Immature natural killer cell (primary cell): ENCODE measurements around the gene BRD2. TPM values are rescaled to one million over a fixed set of nuclear protein-coding genes. Genes with fewer than 3 reads are reported as not detected.

Experiments used
- DNase-seq, 3 donors: peaks; one replicate each; pipeline ENCODE4 v3.0.0; 2022; ENCODE audit warnings: mixed read lengths in 1 of 3
- H3K27ac Mint-ChIP-seq, 6 donors: one replicate each; pipeline ENCODE4 v1.8.0; 2020; ENCODE audit warnings: mixed read lengths in 6 of 6, mild to moderate bottlenecking in 5 of 6, inconsistent platforms in 4 of 6, moderate library complexity in 3 of 6
- H3K27me3 Mint-ChIP-seq, 3 donors: one replicate each; pipeline ENCODE4 v1.8.0; 2020 to 2021; ENCODE audit warnings: low read depth in 3 of 3, mild to moderate bottlenecking in 3 of 3, mixed read lengths in 3 of 3, moderate library complexity in 3 of 3, inconsistent platforms in 1 of 3
- H3K36me3 Mint-ChIP-seq, 3 donors: one replicate each; pipeline ENCODE4 v1.8.0; 2020; ENCODE audit warnings: mixed read lengths in 3 of 3, inconsistent platforms in 2 of 3, mild to moderate bottlenecking in 2 of 3
- H3K4me1 Mint-ChIP-seq, 2 donors: one replicate each; pipeline ENCODE4 v1.8.0; 2020; ENCODE audit warnings: inconsistent platforms in 2 of 2, mild to moderate bottlenecking in 2 of 2, mixed read lengths in 2 of 2, moderate library complexity in 1 of 2
- H3K4me3 Mint-ChIP-seq, 5 donors: one replicate each; pipeline ENCODE4 v1.8.0; 2020; ENCODE audit warnings: mild to moderate bottlenecking in 5 of 5, mixed read lengths in 5 of 5, inconsistent platforms in 3 of 5, moderate library complexity in 3 of 5
- H3K9me3 Mint-ChIP-seq, 6 donors: one replicate each; pipeline ENCODE4 v1.8.0; 2020; ENCODE audit warnings: mild to moderate bottlenecking in 6 of 6, mixed read lengths in 6 of 6, inconsistent platforms in 4 of 6, moderate library complexity in 3 of 6
- polyA plus RNA-seq, 3 donors: library from polyadenylated mRNA; unstranded; fragments of 300-500 nt; fragmentation: Illumina TruSeq; gene quantifications; one replicate each; pipeline ENCODE4 v1.2.3, GENCODE V29; 2021

Gene BRD2
- polyA plus RNA-seq: 100 to 1,000 TPM in 1 of 3 donors, 10 to 100 TPM in 2; 29.8 to 119 (median 31.5) TPM

DNA sequence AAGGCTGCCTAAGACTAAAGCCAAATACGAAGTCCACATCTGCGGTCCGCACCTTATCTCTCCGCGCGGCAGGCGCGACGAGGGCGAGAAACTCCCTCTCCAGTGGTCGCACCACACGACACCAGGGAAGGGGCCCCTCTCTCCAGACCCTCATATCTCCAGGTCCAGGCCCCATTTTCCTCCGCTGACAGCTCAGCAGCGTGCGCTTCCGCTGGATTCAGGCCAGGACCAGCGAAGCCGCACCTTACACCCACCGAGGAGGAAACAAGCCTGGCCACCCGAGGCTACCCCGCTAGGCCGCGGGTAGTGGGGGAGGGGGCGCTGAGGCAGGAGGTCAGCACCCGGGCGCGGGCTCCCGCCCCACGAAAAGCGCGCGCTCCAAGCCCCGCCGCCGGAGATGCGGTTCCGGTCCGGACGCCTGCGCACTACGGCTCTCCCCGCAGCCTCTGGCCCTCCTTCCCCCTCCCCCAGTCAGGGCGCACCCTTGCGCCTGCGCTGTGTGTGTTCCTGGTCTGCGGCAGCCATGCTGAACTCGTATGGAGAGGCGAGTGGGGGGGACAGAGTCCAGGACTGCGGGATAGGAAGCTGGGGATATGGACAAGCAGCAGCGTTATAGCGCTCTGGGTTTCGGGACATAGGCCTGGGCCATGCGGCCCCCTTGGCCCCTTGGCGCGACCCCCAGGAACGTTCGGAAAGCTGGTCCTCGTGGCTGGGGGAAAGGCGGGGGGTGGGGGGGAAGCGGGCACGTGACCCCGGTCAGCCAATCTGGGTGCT lies at the start of gene BRD2:
BRD2 (plus strand) TSS at position 502 of the 774 bp plus-strand sequence. CDS start 4,305 bp downstream, outside the sequence.
- Mint-ChIP-seq H3K4me3 (peak within 1 kb of the TSS; percentile 92 to 99 (median 94)), H3K4me1 (peaks cover 47 to 57% of the 10 kb centered on the region in 2 donors)

DNA sequence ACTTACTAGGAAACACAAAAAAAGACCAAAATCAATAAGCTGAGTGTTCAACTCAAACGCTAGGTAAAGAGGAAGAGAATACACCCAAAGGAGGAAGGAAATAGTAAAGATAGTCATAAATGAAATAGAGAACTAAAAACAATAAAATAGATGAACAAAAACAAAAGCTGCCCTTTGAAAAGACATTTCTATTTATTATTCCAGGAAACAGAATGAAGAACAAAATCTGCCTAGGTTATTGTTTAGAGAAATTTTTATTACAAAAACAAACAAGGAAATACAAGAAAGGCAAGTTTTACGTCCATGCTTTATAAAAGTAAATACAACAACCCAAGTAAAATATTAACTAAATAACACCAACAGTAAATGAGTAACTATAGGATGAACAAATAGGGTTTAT lies 47.7 kb upstream of the BRD2 start:
- no peak overlapping the region for H3K27ac Mint-ChIP-seq
- H3K4me1 Mint-ChIP-seq: no peaks in the 10 kb centered on the region
- no peaks in the 10 kb centered on the region for H3K9me3 Mint-ChIP-seq
- H3K4me3 Mint-ChIP-seq: no peak overlapping the region
- H3K27me3 Mint-ChIP-seq: peaks cover 0 to 4% (median 3%) of the 10 kb centered on the region in 3 donors
- no peak for DNase-seq
- H3K36me3 Mint-ChIP-seq: no peaks in the 10 kb centered on the region

More for the DNA sequence above, at the start of gene BRD2:
- peak within 1 kb of the TSS; percentile 95 to 100 (median 96) for H3K27ac Mint-ChIP-seq
- DNase-seq: peak; percentile 99
- H3K9me3 Mint-ChIP-seq: peaks cover 0 to 2% (median 0%) of the 10 kb centered on the region in 6 donors
- H3K36me3 Mint-ChIP-seq: peaks cover 6 to 17% (median 14%) of the 10 kb centered on the region in 3 donors
- H3K27me3 Mint-ChIP-seq: peaks cover 44 to 53% (median 53%) of the 10 kb centered on the region in 3 donors

DNA sequence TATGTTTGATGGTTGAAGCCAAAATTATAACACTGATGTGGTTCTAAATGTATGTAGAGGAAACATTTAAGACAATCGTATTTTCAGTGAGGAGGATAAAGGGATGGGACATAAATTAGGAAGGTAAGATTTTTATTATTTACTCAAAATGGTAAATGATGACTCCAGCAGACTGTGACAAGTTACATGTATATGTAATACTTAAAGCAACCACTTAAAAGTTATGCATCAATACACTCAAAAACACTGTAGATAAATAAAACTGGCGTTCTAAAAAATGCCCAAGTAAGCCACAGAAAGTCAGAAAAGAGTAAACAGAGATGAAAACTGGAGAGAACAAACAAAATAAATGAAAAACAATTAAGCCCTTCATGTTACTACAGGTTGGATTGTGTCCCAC lies 46.3 kb upstream of the BRD2 start:
- no peaks in the 10 kb centered on the region for H3K9me3 Mint-ChIP-seq
- no peak for DNase-seq
- H3K4me3 Mint-ChIP-seq: no peak overlapping the region
- H3K27me3 Mint-ChIP-seq: peaks cover 3 to 5% (median 4%) of the 10 kb centered on the region in 3 donors
- no peak overlapping the region for H3K27ac Mint-ChIP-seq
- no peaks in the 10 kb centered on the region for H3K4me1 Mint-ChIP-seq
- no peaks in the 10 kb centered on the region for H3K36me3 Mint-ChIP-seq

DNA sequence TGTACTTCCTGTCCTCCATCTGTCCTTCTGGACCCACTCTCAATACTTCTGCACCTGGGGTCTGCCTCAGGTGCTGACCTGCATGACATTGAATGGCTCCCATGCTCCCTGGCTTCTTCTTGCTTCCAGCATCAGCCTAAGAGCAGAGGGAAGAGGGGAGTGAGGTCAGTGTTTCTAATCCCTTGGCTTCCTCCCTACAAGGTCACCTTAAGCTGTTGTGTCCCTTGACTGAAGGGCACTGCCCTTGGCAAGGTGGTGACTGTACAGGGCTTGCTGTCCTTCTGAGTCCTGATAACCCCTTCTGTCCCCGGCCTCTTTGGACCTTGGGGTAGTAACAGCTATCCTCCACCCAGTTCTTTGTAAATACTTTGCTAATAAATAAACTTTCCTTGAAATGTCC lies 37.2 kb upstream of the BRD2 start:
- no peak for DNase-seq
- Mint-ChIP-seq H3K4me1 (peaks cover 5 to 9% of the 10 kb centered on the region in 2 donors), H3K4me3 (no peak overlapping the region), H3K27ac (peak overlapping the region in 1 of 6 donors; percentile 20), H3K9me3 (no peaks in the 10 kb centered on the region), H3K36me3 (peaks cover 3 to 6% (median 4%) of the 10 kb centered on the region in 3 donors), H3K27me3 (peaks cover 0 to 6% (median 5%) of the 10 kb centered on the region in 3 donors)

DNA sequence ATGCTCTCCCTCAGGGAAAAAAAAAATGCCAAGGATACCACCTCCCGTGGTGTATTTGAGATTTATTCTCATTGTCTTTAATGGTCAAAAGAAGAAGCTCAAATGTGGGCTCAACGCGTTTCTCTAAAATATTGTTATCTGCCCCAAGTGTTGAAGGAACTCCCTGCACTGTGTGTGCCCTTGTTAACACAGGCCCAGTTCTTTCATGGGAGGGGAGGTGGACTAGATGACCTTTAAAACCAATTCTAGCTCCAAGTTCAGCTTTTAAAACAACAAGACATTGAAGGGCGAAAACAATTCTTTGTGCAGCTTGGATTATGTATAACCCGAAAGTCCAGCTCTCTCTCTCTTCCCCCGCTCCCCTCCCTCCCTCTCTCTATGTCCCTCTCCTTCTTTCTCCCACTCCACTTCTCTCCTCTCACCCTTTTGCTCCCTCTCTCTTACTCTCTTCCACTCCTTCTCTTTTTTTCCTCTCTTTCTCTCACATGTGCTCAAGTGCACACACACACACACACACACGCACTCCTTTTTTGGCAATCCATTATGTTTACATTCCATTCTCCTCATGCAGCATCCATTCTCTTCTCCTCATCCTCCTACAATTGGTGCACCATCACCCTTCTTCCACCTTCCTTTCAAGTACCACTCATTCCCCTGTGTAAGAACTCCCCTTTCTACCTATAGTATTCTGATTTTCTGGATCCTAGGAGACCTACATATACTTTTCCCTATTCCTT lies 36.1 kb upstream of the BRD2 start:
- Mint-ChIP-seq H3K36me3 (peaks cover 9 to 15% (median 13%) of the 10 kb centered on the region in 3 donors), H3K9me3 (no peaks in the 10 kb centered on the region), H3K27ac (peak overlapping the region in 1 of 6 donors; percentile 86), H3K27me3 (peaks cover 0 to 3% (median 0%) of the 10 kb centered on the region in 3 donors), H3K4me3 (no peak overlapping the region), H3K4me1 (peaks cover 5 to 9% of the 10 kb centered on the region in 2 donors)
- DNase-seq: no peak

DNA sequence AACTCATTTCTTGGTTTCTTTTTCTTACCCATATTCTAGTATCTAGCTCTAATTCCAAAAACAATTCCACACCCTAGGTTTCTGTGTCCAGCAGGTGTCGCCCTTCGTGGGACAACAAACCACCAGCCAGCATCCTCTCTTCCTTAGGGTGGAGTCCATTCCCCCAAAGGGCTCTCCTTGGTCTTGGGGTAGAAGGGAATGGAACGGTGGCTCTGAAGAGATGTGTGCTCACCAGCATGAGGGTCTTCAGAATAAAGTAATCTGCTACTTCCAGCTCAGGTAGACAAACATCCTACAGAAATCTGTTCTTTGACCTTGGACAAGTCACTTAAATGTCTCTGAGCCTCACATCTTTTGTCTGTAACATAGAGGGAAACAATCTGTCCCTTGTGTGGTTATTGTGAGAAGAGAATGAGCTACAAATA lies 34.7 kb upstream of the BRD2 start:
- H3K36me3 Mint-ChIP-seq: peaks cover 15 to 24% (median 22%) of the 10 kb centered on the region in 3 donors
- H3K27ac Mint-ChIP-seq: peak overlapping the region in 2 of 6 donors; percentile 2 to 6
- H3K9me3 Mint-ChIP-seq: no peaks in the 10 kb centered on the region
- no peak overlapping the region for H3K4me3 Mint-ChIP-seq
- peak; percentile 64 to 71 (median 70) for DNase-seq
- peaks cover 0 to 2% (median 0%) of the 10 kb centered on the region in 3 donors for H3K27me3 Mint-ChIP-seq
- peaks cover 5 to 9% of the 10 kb centered on the region in 2 donors for H3K4me1 Mint-ChIP-seq

DNA sequence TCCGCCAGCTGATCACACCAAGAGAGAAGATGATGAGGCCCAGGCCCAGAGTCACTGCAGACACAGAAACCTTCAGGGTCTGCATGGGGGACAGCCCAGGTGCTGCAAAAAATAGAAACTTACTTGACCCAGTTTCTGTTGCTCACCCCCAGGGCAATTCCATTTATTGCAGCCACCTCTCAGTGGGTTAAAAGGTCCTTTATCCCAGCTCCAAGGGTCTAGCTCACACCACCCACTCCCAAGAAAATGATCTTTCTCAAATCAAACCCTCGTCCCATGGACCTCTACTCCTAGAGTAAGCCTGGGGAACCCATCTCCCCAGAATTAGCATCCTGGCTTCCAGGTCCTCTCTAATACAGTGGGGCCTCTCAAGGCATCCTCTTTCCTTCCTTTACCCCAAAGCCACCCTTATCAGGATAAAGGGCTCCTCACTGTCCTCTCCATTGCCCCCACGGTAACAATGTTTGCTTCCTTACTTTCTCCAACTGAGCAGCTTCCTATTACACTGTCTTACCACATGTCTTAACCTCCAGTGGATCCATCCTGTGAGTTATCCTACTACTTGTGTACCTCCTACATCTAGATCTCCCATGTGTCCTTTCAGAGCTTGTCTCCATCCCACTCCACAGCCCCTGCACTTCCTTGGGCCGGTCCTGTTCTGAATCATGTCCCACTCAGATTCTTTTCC lies 32.7 kb upstream of the BRD2 start:
- H3K9me3 Mint-ChIP-seq: no peaks in the 10 kb centered on the region
- H3K4me1 Mint-ChIP-seq: peaks cover 15 to 25% of the 10 kb centered on the region in 2 donors
- H3K27ac Mint-ChIP-seq: peak overlapping the region in 2 of 6 donors; percentile 17 to 54
- H3K27me3 Mint-ChIP-seq: peaks cover 0 to 2% (median 0%) of the 10 kb centered on the region in 3 donors
- H3K36me3 Mint-ChIP-seq: peaks cover 15 to 24% (median 22%) of the 10 kb centered on the region in 3 donors
- no peak overlapping the region for H3K4me3 Mint-ChIP-seq
- no peak for DNase-seq

DNA sequence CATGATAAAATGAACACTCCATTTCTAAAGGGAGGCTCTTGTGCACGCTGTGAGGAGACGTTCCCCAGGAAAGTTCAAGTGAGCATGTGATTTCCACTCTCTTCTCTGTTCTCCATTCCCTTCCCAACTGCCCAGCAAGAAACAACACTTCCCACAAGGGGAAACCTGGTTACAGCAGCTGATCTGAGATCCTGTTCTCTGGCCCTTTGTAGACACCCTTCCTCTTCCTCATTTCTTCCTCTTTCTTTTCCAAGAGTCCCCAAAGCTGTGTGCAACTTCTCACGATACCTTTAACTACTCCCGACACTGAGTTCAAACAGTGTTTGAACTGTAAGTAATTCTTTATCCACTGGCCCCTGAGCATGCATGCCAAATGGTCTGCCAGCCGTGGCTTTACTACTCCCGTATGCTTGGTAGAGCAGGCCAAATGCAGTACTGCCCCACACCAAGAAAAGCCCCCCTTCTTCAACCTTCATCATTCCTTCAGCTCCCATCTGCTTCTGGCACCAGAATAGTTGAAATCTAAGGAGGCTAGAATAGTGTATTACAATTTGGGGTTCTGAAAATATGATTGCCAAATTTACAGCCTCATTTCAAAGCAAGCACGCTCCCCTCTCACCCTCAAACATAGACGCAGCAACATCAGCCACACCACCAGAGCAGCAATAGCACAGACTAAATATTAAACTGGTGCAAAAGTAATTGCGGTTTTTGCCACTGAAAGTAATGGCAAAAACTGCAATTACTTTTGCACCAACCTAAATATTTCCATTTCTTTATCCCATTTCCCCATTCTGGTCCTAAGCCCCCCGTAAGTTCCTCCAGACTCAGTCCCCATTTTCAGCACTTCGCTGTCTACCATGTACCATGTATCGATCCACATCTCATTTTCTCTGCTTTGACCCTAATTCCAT lies 31.9 kb upstream of the BRD2 start:
- H3K4me1 Mint-ChIP-seq: peaks cover 23 to 33% of the 10 kb centered on the region in 2 donors
- no peaks in the 10 kb centered on the region for H3K9me3 Mint-ChIP-seq
- H3K27me3 Mint-ChIP-seq: peaks cover 0 to 2% (median 0%) of the 10 kb centered on the region in 3 donors
- H3K4me3 Mint-ChIP-seq: no peak overlapping the region
- DNase-seq: no peak
- H3K36me3 Mint-ChIP-seq: peaks cover 15 to 24% (median 22%) of the 10 kb centered on the region in 3 donors
- H3K27ac Mint-ChIP-seq: peak overlapping the region in 1 of 6 donors; percentile 54

DNA sequence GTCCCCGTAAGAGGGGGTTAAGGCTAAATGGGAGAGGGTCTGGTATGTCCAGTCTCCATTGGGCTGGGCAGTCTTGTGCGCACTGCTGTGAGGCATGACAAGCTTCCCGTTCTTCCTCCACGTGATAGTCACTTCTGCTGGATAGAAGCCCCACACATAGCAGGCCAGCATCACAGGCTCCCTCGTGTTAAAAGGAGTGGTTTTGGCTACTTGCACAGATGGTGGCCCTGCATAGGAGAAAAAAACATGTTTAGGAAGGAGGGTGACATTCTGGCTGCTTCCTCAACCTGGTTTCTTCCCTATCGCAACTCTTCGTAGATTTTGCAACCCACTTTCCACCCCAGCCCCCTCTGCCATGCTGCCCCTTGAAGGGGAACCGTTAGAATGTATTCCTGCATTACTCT lies 31.2 kb upstream of the BRD2 start:
- Mint-ChIP-seq H3K36me3 (peaks cover 15 to 24% (median 22%) of the 10 kb centered on the region in 3 donors), H3K4me1 (peaks cover 30 to 41% of the 10 kb centered on the region in 2 donors), H3K9me3 (no peaks in the 10 kb centered on the region), H3K4me3 (no peak overlapping the region), H3K27ac (no peak overlapping the region), H3K27me3 (peaks cover 0 to 2% (median 0%) of the 10 kb centered on the region in 3 donors)
- no peak for DNase-seq

DNA sequence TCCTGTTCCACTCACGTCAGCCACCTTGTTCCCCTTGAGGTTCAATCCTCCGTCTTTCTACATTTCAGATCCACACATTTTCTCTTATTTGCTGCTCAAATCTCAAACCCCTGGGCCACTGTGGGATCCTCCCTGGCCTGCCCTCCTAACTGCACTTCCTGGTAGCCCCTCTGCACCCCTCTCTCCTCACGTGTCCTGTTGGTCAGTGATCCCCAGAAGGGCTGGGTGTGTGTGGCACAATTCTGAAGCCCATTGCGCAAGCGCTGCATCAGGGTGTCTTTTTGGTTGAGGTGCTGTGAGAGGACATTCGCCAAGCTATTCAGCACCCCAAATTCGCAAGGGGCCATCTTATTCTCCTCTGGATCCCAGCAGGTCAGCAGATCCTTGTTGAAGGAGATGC lies 29.9 kb upstream of the BRD2 start:
- Mint-ChIP-seq H3K4me3 (no peak overlapping the region), H3K9me3 (no peaks in the 10 kb centered on the region), H3K36me3 (peaks cover 15 to 24% (median 22%) of the 10 kb centered on the region in 3 donors), H3K27me3 (peaks cover 0 to 2% (median 0%) of the 10 kb centered on the region in 3 donors), H3K27ac (peak overlapping the region in 1 of 6 donors; percentile 38), H3K4me1 (peaks cover 40 to 50% of the 10 kb centered on the region in 2 donors)
- DNase-seq: no peak

DNA sequence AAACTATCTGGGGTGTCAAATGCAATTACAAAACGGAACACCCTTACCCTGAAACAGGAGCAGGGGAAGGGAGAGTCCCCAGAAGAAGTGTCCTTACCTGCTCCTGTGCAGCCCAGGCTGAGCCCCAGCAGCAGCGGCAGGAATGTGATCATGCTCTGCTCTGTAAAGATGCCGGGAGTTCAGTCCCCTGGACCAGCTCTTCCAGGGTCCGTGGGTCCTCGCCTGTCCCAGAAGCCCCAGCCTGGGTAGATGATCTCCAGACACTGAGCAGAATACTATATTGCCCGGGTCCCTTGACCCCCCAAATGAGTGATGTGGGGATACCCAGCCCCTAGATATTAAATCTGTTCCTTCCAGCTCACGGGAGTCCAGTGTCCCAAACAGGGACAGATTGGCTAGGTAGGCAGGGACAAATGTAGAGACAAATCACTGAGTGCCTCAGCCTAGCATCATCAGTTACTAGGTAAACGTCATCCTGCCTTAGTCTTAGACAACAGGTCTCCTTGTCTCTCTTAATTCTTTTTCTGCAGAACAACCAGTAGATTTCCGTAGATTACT lies 27.7 kb upstream of the BRD2 start, which contains the start of gene HLA-DMB:
HLA-DMB (minus strand) TSS at position 373 of the 558 bp plus-strand sequence; CDS start at position 152, 221 bp downstream.
- H3K27me3 Mint-ChIP-seq: peaks cover 0 to 10% (median 2%) of the 10 kb centered on the region in 3 donors
- H3K36me3 Mint-ChIP-seq: peaks cover 15 to 22% (median 18%) of the 10 kb centered on the region in 3 donors

DNA sequence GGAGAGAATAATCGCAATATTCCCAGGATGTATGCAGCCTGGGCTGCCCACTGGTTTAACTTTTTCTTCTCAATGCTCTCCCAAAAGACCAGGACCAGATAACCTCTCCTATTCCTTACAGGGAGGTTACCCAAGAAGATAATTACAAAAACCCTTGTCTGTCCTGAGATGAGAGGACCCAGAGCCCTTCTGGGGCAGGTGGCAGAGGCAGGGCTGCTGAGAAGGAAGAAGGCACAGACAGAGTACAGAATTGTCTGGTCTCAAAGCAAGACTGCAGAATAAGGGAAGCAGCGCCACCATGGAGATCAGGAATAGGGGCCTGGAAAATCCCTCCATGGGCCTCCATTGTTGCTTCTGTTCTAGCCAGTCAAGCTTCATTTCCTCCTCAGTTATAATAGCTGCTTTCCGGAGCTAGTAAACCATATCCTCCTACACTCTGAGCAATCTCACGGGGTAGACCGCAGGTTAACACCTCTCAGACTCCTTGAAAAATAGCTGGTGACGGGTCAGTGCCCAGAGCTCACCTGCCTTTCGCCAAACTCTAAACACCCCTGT lies 27.1 kb upstream of the BRD2 start:
- no peaks in the 10 kb centered on the region for H3K9me3 Mint-ChIP-seq
- H3K4me1 Mint-ChIP-seq: peaks cover 60 to 70% of the 10 kb centered on the region in 2 donors
- peak overlapping the region; percentile 89 to 97 (median 94) for H3K4me3 Mint-ChIP-seq
- H3K27ac Mint-ChIP-seq: peak overlapping the region; percentile 95 to 99 (median 98)
- peaks cover 0 to 8% (median 2%) of the 10 kb centered on the region in 3 donors for H3K27me3 Mint-ChIP-seq
- peak; percentile 72 to 75 (median 75) for DNase-seq
- H3K36me3 Mint-ChIP-seq: peaks cover 12 to 18% (median 17%) of the 10 kb centered on the region in 3 donors

More for the DNA sequence above, 27.7 kb upstream of the BRD2 start, which contains the start of gene HLA-DMB:
- H3K27ac Mint-ChIP-seq: peak within 1 kb of the TSS; percentile 95 to 99 (median 98)
- no peaks in the 10 kb centered on the region for H3K9me3 Mint-ChIP-seq
- peak; percentile 71 to 74 (median 73) for DNase-seq
- H3K4me1 Mint-ChIP-seq: peaks cover 60 to 67% of the 10 kb centered on the region in 2 donors
- H3K4me3 Mint-ChIP-seq: peak within 1 kb of the TSS; percentile 89 to 97 (median 94)
